ENCODE results near the gene CCL17.
"Not testable (repeated sequence)": the region's sequence is repeated elsewhere in the genome, so short reads cannot be mapped to it uniquely, and the experiment has no call there.

CCL17 gene

GRCh38 chr16:57430955-57431354, 26.4 kb downstream of the CCL17 start:
- no peaks in the 10 kb centered on the region for H3K9me3 ChIP-seq (ENCODE audit: control insufficient read depth in 2 of 2, low read length in 2 of 2)
- H3K36me3 ChIP-seq (ENCODE audit: control insufficient read depth in 2 of 2, insufficient read depth in 2 of 2, low read length in 2 of 2), result peaks cover 65 to 80% of the 10 kb centered on the region in 2 donors
- no peak overlapping the region for H3K9ac ChIP-seq (ENCODE audit: low read depth in 1 of 2, low read length in 2 of 2)

DNA sequence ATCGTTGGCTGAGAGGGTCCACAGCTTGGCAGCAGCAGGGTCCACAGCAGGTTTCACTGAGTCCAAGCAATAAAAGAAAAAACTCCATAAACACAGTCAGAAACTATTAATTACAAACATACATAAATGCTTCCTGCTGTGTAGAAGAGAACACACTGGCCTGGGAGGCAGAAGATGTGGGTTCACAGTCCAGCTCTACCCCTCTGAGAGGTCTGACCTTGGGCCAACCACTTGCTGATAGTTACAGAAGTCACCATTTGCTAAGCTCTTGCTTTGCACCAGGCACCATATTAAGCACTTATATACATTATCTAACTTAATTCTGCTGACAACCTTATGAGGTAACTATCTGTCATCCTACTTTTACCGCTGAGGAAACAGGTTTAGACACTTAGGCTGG, 27.9 kb downstream of the CCL17 start:
- Histone ChIP-seq H3K27me3 (ENCODE audit: control insufficient read depth in 2 of 2, insufficient read depth in 2 of 2, low read length in 2 of 2) (no peaks in the 10 kb centered on the region), H3K4me1 (ENCODE audit: control insufficient read depth in 2 of 2, insufficient read depth in 2 of 2, low read length in 2 of 2) (peaks cover 0 to 3% of the 10 kb centered on the region in 2 donors), H3K9ac (ENCODE audit: low read depth in 1 of 2, low read length in 2 of 2) (no peak overlapping the region), H3K9me3 (ENCODE audit: control insufficient read depth in 2 of 2, low read length in 2 of 2) (no peaks in the 10 kb centered on the region), H3K36me3 (ENCODE audit: control insufficient read depth in 2 of 2, insufficient read depth in 2 of 2, low read length in 2 of 2) (peaks cover 67 to 76% of the 10 kb centered on the region in 2 donors), H3K27ac (ENCODE audit: low read depth in 2 of 2, low read length in 2 of 2) (no peak overlapping the region), H3K4me3 (ENCODE audit: low read length in 2 of 2) (no peak overlapping the region)

More at GRCh38 chr16:57430955-57431354, 26.4 kb downstream of the CCL17 start:
- Histone ChIP-seq H3K27ac (ENCODE audit: low read depth in 2 of 2, low read length in 2 of 2) (no peak overlapping the region), H3K4me3 (ENCODE audit: low read length in 2 of 2) (no peak overlapping the region), H3K4me1 (ENCODE audit: control insufficient read depth in 2 of 2, insufficient read depth in 2 of 2, low read length in 2 of 2) (peaks cover 0 to 3% of the 10 kb centered on the region in 2 donors), H3K27me3 (ENCODE audit: control insufficient read depth in 2 of 2, insufficient read depth in 2 of 2, low read length in 2 of 2) (no peaks in the 10 kb centered on the region)

GRCh38 chr16:57432989-57433388, 28.4 kb downstream of the CCL17 start:
- peaks cover 71 to 72% of the 10 kb centered on the region in 2 donors for H3K36me3 ChIP-seq (ENCODE audit: control insufficient read depth in 2 of 2, insufficient read depth in 2 of 2, low read length in 2 of 2)
- no peaks in the 10 kb centered on the region for H3K9me3 ChIP-seq (ENCODE audit: control insufficient read depth in 2 of 2, low read length in 2 of 2)
- no peaks in the 10 kb centered on the region for H3K27me3 ChIP-seq (ENCODE audit: control insufficient read depth in 2 of 2, insufficient read depth in 2 of 2, low read length in 2 of 2)
- H3K9ac ChIP-seq (ENCODE audit: low read depth in 1 of 2, low read length in 2 of 2), result no peak overlapping the region
- no peak overlapping the region for H3K27ac ChIP-seq (ENCODE audit: low read depth in 2 of 2, low read length in 2 of 2)
- H3K4me3 ChIP-seq (ENCODE audit: low read length in 2 of 2), result no peak overlapping the region
- peaks cover 0 to 3% of the 10 kb centered on the region in 2 donors for H3K4me1 ChIP-seq (ENCODE audit: control insufficient read depth in 2 of 2, insufficient read depth in 2 of 2, low read length in 2 of 2)

GRCh38 chr16:57434003-57434402, 29.4 kb downstream of the CCL17 start:
- peaks cover 0 to 3% of the 10 kb centered on the region in 2 donors for H3K4me1 ChIP-seq (ENCODE audit: control insufficient read depth in 2 of 2, insufficient read depth in 2 of 2, low read length in 2 of 2)
- H3K27me3 ChIP-seq (ENCODE audit: control insufficient read depth in 2 of 2, insufficient read depth in 2 of 2, low read length in 2 of 2), result no peaks in the 10 kb centered on the region
- H3K4me3 ChIP-seq (ENCODE audit: low read length in 2 of 2), result no peak overlapping the region
- peaks cover 69 to 70% of the 10 kb centered on the region in 2 donors for H3K36me3 ChIP-seq (ENCODE audit: control insufficient read depth in 2 of 2, insufficient read depth in 2 of 2, low read length in 2 of 2)
- H3K9me3 ChIP-seq (ENCODE audit: control insufficient read depth in 2 of 2, low read length in 2 of 2), result no peaks in the 10 kb centered on the region
- H3K27ac ChIP-seq (ENCODE audit: low read depth in 2 of 2, low read length in 2 of 2), result no peak overlapping the region
- no peak overlapping the region for H3K9ac ChIP-seq (ENCODE audit: low read depth in 1 of 2, low read length in 2 of 2)

- no peak overlapping the region for H3K27ac ChIP-seq (ENCODE audit: low read depth in 2 of 2, low read length in 2 of 2)
- H3K36me3 ChIP-seq (ENCODE audit: control insufficient read depth in 2 of 2, insufficient read depth in 2 of 2, low read length in 2 of 2), result peaks cover 62 to 63% of the 10 kb centered on the region in 2 donors
- no peaks in the 10 kb centered on the region for H3K9me3 ChIP-seq (ENCODE audit: control insufficient read depth in 2 of 2, low read length in 2 of 2)
- H3K4me3 ChIP-seq (ENCODE audit: low read length in 2 of 2), result no peak overlapping the region
- peaks cover 0 to 3% of the 10 kb centered on the region in 2 donors for H3K4me1 ChIP-seq (ENCODE audit: control insufficient read depth in 2 of 2, insufficient read depth in 2 of 2, low read length in 2 of 2)
- H3K9ac ChIP-seq (ENCODE audit: low read depth in 1 of 2, low read length in 2 of 2), result no peak overlapping the region
- H3K27me3 ChIP-seq (ENCODE audit: control insufficient read depth in 2 of 2, insufficient read depth in 2 of 2, low read length in 2 of 2), result no peaks in the 10 kb centered on the region
Observed at GRCh38 chr16:57435838-57436237, 31.3 kb downstream of the CCL17 start.

DNA sequence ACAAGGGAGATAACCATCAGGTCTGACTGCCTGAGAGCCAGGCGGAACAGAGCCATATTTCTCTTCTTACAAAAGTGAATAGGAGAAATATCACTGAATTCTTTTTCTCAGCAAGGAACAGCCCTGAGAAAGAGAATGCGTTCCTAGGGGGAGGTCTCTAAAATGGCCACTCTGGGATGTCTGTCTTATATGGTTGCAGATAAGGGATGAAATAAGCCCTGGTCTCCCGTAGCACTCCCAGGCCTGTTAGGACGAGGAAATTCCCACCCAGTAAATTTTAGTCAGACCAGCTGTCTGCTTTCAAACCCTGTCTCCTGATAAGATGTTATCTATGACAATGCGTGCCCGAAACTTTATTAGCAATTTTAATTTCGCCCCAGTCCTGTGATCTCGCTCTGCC, 35.4 kb downstream of the CCL17 start:
- H3K36me3 ChIP-seq (ENCODE audit: control insufficient read depth in 2 of 2, insufficient read depth in 2 of 2, low read length in 2 of 2), result peaks cover 26 to 27% of the 10 kb centered on the region in 2 donors
- H3K27ac ChIP-seq (ENCODE audit: low read depth in 2 of 2, low read length in 2 of 2); H3K9ac ChIP-seq (ENCODE audit: low read depth in 1 of 2, low read length in 2 of 2); H3K27me3 ChIP-seq (ENCODE audit: control insufficient read depth in 2 of 2, insufficient read depth in 2 of 2, low read length in 2 of 2); H3K9me3 ChIP-seq (ENCODE audit: control insufficient read depth in 2 of 2, low read length in 2 of 2); H3K4me3 ChIP-seq (ENCODE audit: low read length in 2 of 2); H3K4me1 ChIP-seq (ENCODE audit: control insufficient read depth in 2 of 2, insufficient read depth in 2 of 2, low read length in 2 of 2): not testable (repeated sequence)

GRCh38 chr16:57440551-57440950, 36.0 kb downstream of the CCL17 start:
- not testable (repeated sequence) for H3K4me1 ChIP-seq (ENCODE audit: control insufficient read depth in 2 of 2, insufficient read depth in 2 of 2, low read length in 2 of 2); H3K9me3 ChIP-seq (ENCODE audit: control insufficient read depth in 2 of 2, low read length in 2 of 2); H3K4me3 ChIP-seq (ENCODE audit: low read length in 2 of 2); H3K27me3 ChIP-seq (ENCODE audit: control insufficient read depth in 2 of 2, insufficient read depth in 2 of 2, low read length in 2 of 2); H3K27ac ChIP-seq (ENCODE audit: low read depth in 2 of 2, low read length in 2 of 2); H3K9ac ChIP-seq (ENCODE audit: low read depth in 1 of 2, low read length in 2 of 2)
- peaks cover 22% of the 10 kb centered on the region in 2 donors for H3K36me3 ChIP-seq (ENCODE audit: control insufficient read depth in 2 of 2, insufficient read depth in 2 of 2, low read length in 2 of 2)

DNA sequence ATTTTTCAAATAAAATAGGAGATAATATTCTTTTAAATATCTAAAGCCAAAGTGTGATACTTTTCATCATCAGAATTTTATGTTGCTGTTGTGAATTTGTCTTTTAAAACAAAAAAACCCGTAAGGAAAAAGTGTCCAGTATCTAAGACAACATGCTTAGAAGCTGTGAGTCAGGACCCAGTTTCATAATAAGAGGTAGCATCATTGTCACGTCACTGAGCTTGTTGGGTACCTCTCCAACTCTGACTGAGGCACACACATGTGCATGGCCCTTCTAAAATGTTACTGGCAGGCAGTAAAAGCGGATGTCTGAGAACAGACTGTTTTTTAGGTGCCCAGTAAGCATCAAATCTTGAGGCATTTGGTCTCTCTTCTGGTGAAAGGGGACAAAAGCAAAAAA, 40.1 kb downstream of the CCL17 start:
- no peaks in the 10 kb centered on the region for H3K9me3 ChIP-seq (ENCODE audit: control insufficient read depth in 2 of 2, low read length in 2 of 2)
- H3K4me1 ChIP-seq (ENCODE audit: control insufficient read depth in 2 of 2, insufficient read depth in 2 of 2, low read length in 2 of 2), result peaks cover 11 to 14% of the 10 kb centered on the region in 2 donors
- H3K27me3 ChIP-seq (ENCODE audit: control insufficient read depth in 2 of 2, insufficient read depth in 2 of 2, low read length in 2 of 2), result no peaks in the 10 kb centered on the region
- no peak overlapping the region for H3K27ac ChIP-seq (ENCODE audit: low read depth in 2 of 2, low read length in 2 of 2)
- H3K36me3 ChIP-seq (ENCODE audit: control insufficient read depth in 2 of 2, insufficient read depth in 2 of 2, low read length in 2 of 2), result peaks cover 0 to 6% of the 10 kb centered on the region in 2 donors
- no peak overlapping the region for H3K4me3 ChIP-seq (ENCODE audit: low read length in 2 of 2)
- H3K9ac ChIP-seq (ENCODE audit: low read depth in 1 of 2, low read length in 2 of 2), result no peak overlapping the region

DNA sequence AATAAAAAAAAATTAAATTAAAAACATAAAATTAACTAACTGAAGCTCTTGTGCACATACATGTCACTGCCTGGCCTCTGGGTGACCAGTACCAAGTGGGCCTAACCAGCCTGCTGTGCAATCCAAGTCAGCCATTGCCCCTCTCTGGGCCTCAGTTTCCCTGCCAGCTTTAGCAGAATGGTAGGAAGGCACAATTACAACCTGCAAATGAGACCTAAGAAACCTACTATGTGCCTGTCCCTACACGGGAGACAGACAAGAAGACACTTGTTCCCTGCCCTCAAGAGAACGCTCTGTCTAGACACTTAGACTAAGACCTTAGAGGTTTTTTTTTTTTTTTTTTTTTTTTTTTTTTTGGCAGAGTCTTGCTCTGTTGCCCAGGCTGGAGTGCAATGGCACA, 40.9 kb downstream of the CCL17 start:
- Histone ChIP-seq H3K27me3 (ENCODE audit: control insufficient read depth in 2 of 2, insufficient read depth in 2 of 2, low read length in 2 of 2) (no peaks in the 10 kb centered on the region), H3K4me1 (ENCODE audit: control insufficient read depth in 2 of 2, insufficient read depth in 2 of 2, low read length in 2 of 2) (peaks cover 11 to 14% of the 10 kb centered on the region in 2 donors), H3K9ac (ENCODE audit: low read depth in 1 of 2, low read length in 2 of 2) (no peak overlapping the region), H3K27ac (ENCODE audit: low read depth in 2 of 2, low read length in 2 of 2) (no peak overlapping the region), H3K36me3 (ENCODE audit: control insufficient read depth in 2 of 2, insufficient read depth in 2 of 2, low read length in 2 of 2) (peaks cover 0 to 6% of the 10 kb centered on the region in 2 donors), H3K4me3 (ENCODE audit: low read length in 2 of 2) (no peak overlapping the region), H3K9me3 (ENCODE audit: control insufficient read depth in 2 of 2, low read length in 2 of 2) (no peaks in the 10 kb centered on the region)

DNA sequence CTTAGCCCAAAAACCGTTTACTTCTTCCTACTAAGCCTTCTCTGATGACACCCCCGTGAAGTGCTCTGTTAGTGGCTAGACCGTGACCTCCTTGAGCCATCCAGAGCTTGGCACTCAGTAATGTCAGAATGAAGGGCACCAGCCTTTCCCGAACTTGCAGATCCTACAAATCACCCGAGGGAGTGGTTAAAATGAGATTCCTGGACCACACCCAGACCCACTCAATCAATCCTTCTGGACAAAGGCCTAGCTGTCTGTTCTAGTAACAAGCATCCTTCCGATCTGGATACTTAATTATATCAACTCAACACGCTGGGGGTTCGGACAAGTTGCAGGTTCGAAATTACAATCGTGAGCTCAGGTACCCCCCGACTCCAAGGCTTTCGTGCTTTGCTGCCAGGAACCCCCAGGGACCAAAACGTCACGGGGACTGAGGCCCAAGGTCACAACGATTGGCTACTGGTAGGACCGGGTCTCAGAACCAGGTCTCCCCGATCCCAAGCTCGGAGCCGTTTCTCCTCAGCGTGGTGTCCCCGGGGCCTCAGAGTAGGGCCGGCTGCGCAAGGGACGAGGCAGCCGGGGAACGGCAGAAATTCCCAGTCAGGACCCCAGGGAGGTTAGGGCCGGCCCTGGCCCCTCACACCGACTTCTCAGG, 42.1 kb downstream of the CCL17 start:
- Histone ChIP-seq H3K4me1 (ENCODE audit: control insufficient read depth in 2 of 2, insufficient read depth in 2 of 2, low read length in 2 of 2) (peaks cover 11 to 14% of the 10 kb centered on the region in 2 donors), H3K4me3 (ENCODE audit: low read length in 2 of 2) (peak overlapping the region; percentile 67 to 99), H3K27ac (ENCODE audit: low read depth in 2 of 2, low read length in 2 of 2) (peak overlapping the region; percentile 86 to 89), H3K9ac (ENCODE audit: low read depth in 1 of 2, low read length in 2 of 2) (peak overlapping the region; percentile 81 to 88), H3K36me3 (ENCODE audit: control insufficient read depth in 2 of 2, insufficient read depth in 2 of 2, low read length in 2 of 2) (peaks cover 7 to 10% of the 10 kb centered on the region in 2 donors), H3K9me3 (ENCODE audit: control insufficient read depth in 2 of 2, low read length in 2 of 2) (no peaks in the 10 kb centered on the region), H3K27me3 (ENCODE audit: control insufficient read depth in 2 of 2, insufficient read depth in 2 of 2, low read length in 2 of 2) (no peaks in the 10 kb centered on the region)

Measured in mucosa of rectum (tissue), 2 donors.